SH-SY5Y (cell line): Measurements from ENCODE around the gene KIF5C.

ENCODE experiments used
- GATA2 ChIP-seq: IDR thresholded peaks from 2 replicates; pipeline ENCODE4 v1.6.1; 2011; ENCODE audit warnings: mild to moderate bottlenecking, low read depth, low read length
- GATA3 ChIP-seq: IDR thresholded peaks from 2 replicates; pipeline ENCODE4 v1.6.1; 2011; ENCODE audit warnings: low read depth, mild to moderate bottlenecking, low read length, moderate library complexity

- TF ChIP-seq GATA3 (no peak), GATA2 (no peak)
These were observed 104.3 kb downstream of the KIF5C start for GRCh38 chr2:148979164-148979918.
